Esophagus muscularis mucosa (tissue), 4 donors: ENCODE results near the gene NDUFAF4. TPM values are rescaled to one million over a fixed set of nuclear protein-coding genes. Genes with fewer than 3 reads are reported as not detected.

Source experiments
- DNase-seq: peaks from one replicate; pipeline ENCODE4 v3.0.0-alpha.2; 2017; ENCODE audit errors: extremely low spot score
- H3K27ac ChIP-seq, 4 donors: fragments of 200-600 bp; sonication (generic); replicated peaks in 1 of 4; 1 replicate in 3 of 4; 2 replicates in 1 of 4; pipeline ENCODE4 v1.5.1; 2016 to 2019; ENCODE audit warnings: mild to moderate bottlenecking in 1 of 4
- H3K27me3 ChIP-seq, 4 donors: fragments of 200-600 bp; sonication (generic); one replicate each; pipeline versions ENCODE4 v1.5.1 to v1.6.0; 2016 to 2019
- H3K36me3 ChIP-seq, 4 donors: fragments of 200-600 bp; sonication (generic); one replicate each; pipeline ENCODE4 v1.5.1; 2016 to 2019
- H3K4me1 ChIP-seq, 4 donors: fragments of 200-600 bp; sonication (generic); one replicate each; pipeline ENCODE4 v1.5.1; 2016 to 2019
- H3K4me3 ChIP-seq, 4 donors: fragments of 200-600 bp; sonication (generic); 1 replicate in 2 of 4; 2 replicates in 2 of 4; pipeline ENCODE4 v1.5.1; 2016 to 2019; ENCODE audit warnings: mild to moderate bottlenecking in 4 of 4, moderate library complexity in 1 of 4
- H3K9me3 ChIP-seq, 4 donors: fragments of 200-600 bp; sonication (generic); 1 replicate in 3 of 4; 2 replicates in 1 of 4; pipeline ENCODE4 v1.5.1; 2016 to 2019
- CTCF ChIP-seq, 3 experiments: fragments of 200-600 bp in 2 of 3; fragments of 450-650 bp in 1 of 3; sonication (generic) in 2 of 3; IDR thresholded peaks; one replicate each; pipeline ENCODE4 v1.5.1; 2017 to 2019; ENCODE audit warnings: antibody characterized with exemption in 3 of 3, mild to moderate bottlenecking in 2 of 3, moderate library complexity in 1 of 3
- EP300 ChIP-seq: sonication (generic); formaldehyde crosslinking; IDR thresholded peaks from one replicate; pipeline ENCODE4 v1.6.1; 2017; ENCODE audit warnings: antibody characterized with exemption
- POLR2A ChIP-seq: fragments of 450-650 bp; IDR thresholded peaks from one replicate; pipeline ENCODE4 v1.6.1; 2017; ENCODE audit warnings: antibody characterized with exemption, moderate library complexity, mild to moderate bottlenecking, low read depth
- POLR2AphosphoS5 ChIP-seq, 2 donors: sonication (generic); formaldehyde crosslinking; IDR thresholded peaks; one replicate each; pipeline ENCODE4 v1.6.1; 2017; ENCODE audit warnings: antibody characterized with exemption in 2 of 2
- WGBS: methylation state at CpG from one replicate; pipeline ENCODE4 v1.1.5; 2018; 5-methylcytosine and 5-hydroxymethylcytosine counted together
- intact Hi-C: fragments of 100-400 bp; cut with DNase I; formaldehyde crosslinking; loops from one replicate; pipeline ENCODE4 v1.15.1; 2023
- total RNA-seq, 4 donors: library from RNA; depleted of rRNA; stranded (reverse); fragments of >200 nt; gene quantifications; one replicate each; pipeline versions ENCODE4 v1.1.0 to v1.2.1, GENCODE V29; 2016

NDUFAF4 gene
- total RNA-seq, 4 donors from 2014 or later: 26.1 to 36.2 (median 31.0) TPM

- intact Hi-C loops: no loop called here
- TF ChIP-seq POLR2A: no peak
- TF ChIP-seq POLR2AphosphoS5 (IDR thresholded peaks at IDR 0.05): no peak
- no peak for TF ChIP-seq CTCF (IDR thresholded peaks at IDR 0.05)
- TF ChIP-seq EP300: no peak
- Histone ChIP-seq H3K4me1 (no peaks in the 10 kb centered on the region), H3K36me3 (no peaks in the 10 kb centered on the region), H3K27me3 (no peaks in the 10 kb centered on the region), H3K27ac (no peak overlapping the region), H3K4me3 (no peak overlapping the region), H3K9me3 (no peaks in the 10 kb centered on the region)
- WGBS: 65% methylated on average over 1 of the region's 1 CpG
- no peak for DNase-seq
Observed at GRCh38 chr6:96862560-96862959, 35.1 kb downstream of the NDUFAF4 start.

- H3K4me1 ChIP-seq: no peaks in the 10 kb centered on the region
- H3K27me3 ChIP-seq: no peaks in the 10 kb centered on the region
- H3K36me3 ChIP-seq: no peaks in the 10 kb centered on the region
- H3K9me3 ChIP-seq: no peaks in the 10 kb centered on the region
- no peak for DNase-seq
- intact Hi-C loops: no loop called here
- H3K4me3 ChIP-seq: no peak overlapping the region
- TF ChIP-seq EP300: no peak
- TF ChIP-seq CTCF (IDR thresholded peaks at IDR 0.05): no peak
- H3K27ac ChIP-seq: no peak overlapping the region
Observed at GRCh38 chr6:96861588-96861987, 36.1 kb downstream of the NDUFAF4 start.

GRCh38 chr6:96856856-96857255 lies 40.8 kb downstream of the NDUFAF4 start:
- intact Hi-C loops: no loop called here
- H3K27ac ChIP-seq: no peak overlapping the region
- H3K4me1 ChIP-seq: no peaks in the 10 kb centered on the region
- no peak overlapping the region for H3K4me3 ChIP-seq
- TF ChIP-seq POLR2AphosphoS5 (IDR thresholded peaks at IDR 0.05): no peak
- TF ChIP-seq EP300: no peak
- TF ChIP-seq POLR2A: no peak
- no peak for TF ChIP-seq CTCF (IDR thresholded peaks at IDR 0.05)
- WGBS: 56% methylated on average over 1 of the region's 1 CpG
- H3K27me3 ChIP-seq: no peaks in the 10 kb centered on the region
- no peaks in the 10 kb centered on the region for H3K9me3 ChIP-seq
- no peak for DNase-seq
- no peaks in the 10 kb centered on the region for H3K36me3 ChIP-seq

GRCh38 chr6:96853083-96853482 lies 44.6 kb downstream of the NDUFAF4 start:
- 85% methylated on average over 2 of the region's 2 CpGs for WGBS
- H3K9me3 ChIP-seq: peaks cover 0 to 2% (median under 1%) of the 10 kb centered on the region in 4 donors
- intact Hi-C loops: no loop called here
- no peak overlapping the region for H3K27ac ChIP-seq
- H3K27me3 ChIP-seq: no peaks in the 10 kb centered on the region
- DNase-seq: no peak
- H3K36me3 ChIP-seq: no peaks in the 10 kb centered on the region
- no peak overlapping the region for H3K4me3 ChIP-seq
- no peak for TF ChIP-seq CTCF (IDR thresholded peaks at IDR 0.05)
- TF ChIP-seq POLR2A: no peak
- TF ChIP-seq POLR2AphosphoS5 (IDR thresholded peaks at IDR 0.05): no peak
- no peak for TF ChIP-seq EP300
- no peaks in the 10 kb centered on the region for H3K4me1 ChIP-seq

GRCh38 chr6:96852605-96853004 lies 45.1 kb downstream of the NDUFAF4 start:
- Histone ChIP-seq H3K9me3 (peaks cover 0 to 6% (median 5%) of the 10 kb centered on the region in 4 donors), H3K4me1 (no peaks in the 10 kb centered on the region), H3K4me3 (no peak overlapping the region), H3K36me3 (no peaks in the 10 kb centered on the region), H3K27ac (no peak overlapping the region), H3K27me3 (no peaks in the 10 kb centered on the region)
- intact Hi-C loops: no loop called here
- 90% methylated on average over 3 of the region's 3 CpGs for WGBS
- no peak for DNase-seq
- no peak for TF ChIP-seq POLR2A
- TF ChIP-seq POLR2AphosphoS5 (IDR thresholded peaks at IDR 0.05): no peak
- no peak for TF ChIP-seq EP300
- no peak for TF ChIP-seq CTCF (IDR thresholded peaks at IDR 0.05)
